K562 (cell line): ENCODE measurements around the gene MICU1. TPM values are rescaled to one million over a fixed set of nuclear protein-coding genes. Genes with fewer than 3 reads are reported as not detected.
A peak's percentile ranks its signal among the peaks of the same experiment; 100 is the strongest.

Source experiments
- ARNT ChIP-seq, 2 experiments: fragments of 450-650 bp; IDR thresholded peaks; 2 replicates each; pipeline ENCODE4 v1.6.1; 2016; ENCODE audit warnings: mild to moderate bottlenecking in 1 of 2
- KDM2B ChIP-seq: fragments of 250-450 bp; sonication (Bioruptor Pico); IDR thresholded peaks from 2 replicates; pipeline ENCODE4 v1.8.0; 2021; ENCODE audit warnings: mild to moderate bottlenecking, moderate library complexity
- NFIC ChIP-seq: fragments of 450-650 bp; IDR thresholded peaks from 2 replicates; pipeline ENCODE4 v1.6.1; 2017; ENCODE audit warnings: mild to moderate bottlenecking, inconsistent platforms
- PHB ChIP-seq: fragments of 250-450 bp; sonication (Bioruptor Pico); IDR thresholded peaks from 2 replicates; pipeline ENCODE4 v1.5.0; 2021
- SMAD4 ChIP-seq: fragments of 250-450 bp; sonication (Bioruptor Pico); conservative IDR thresholded peaks from 2 replicates; pipeline ENCODE4 v1.8.0; 2021; ENCODE audit warnings: inconsistent platforms, mild to moderate bottlenecking, moderate library complexity
- SRSF1 ChIP-seq: fragments of 200-400 bp; formaldehyde crosslinking; IDR thresholded peaks from 2 replicates; pipeline ENCODE4 v1.6.1; 2017; ENCODE audit warnings: mild to moderate bottlenecking, low read depth, low read length, moderate library complexity
- THRB ChIP-seq: fragments of 450-650 bp; formaldehyde crosslinking; conservative IDR thresholded peaks from 2 replicates; pipeline ENCODE4 v1.4.0; 2022; ENCODE audit warnings: mild to moderate bottlenecking, missing genetic modification characterization
- USF2 ChIP-seq: sonication (generic); formaldehyde crosslinking; IDR thresholded peaks from 2 replicates; pipeline ENCODE4 v1.5.0; 2020; ENCODE audit warnings: missing genetic modification reagents
- ZNF212 ChIP-seq: fragments of 450-650 bp; formaldehyde crosslinking; IDR thresholded peaks from 2 replicates; pipeline ENCODE4 v1.4.0; 2020; ENCODE audit warnings: mild to moderate bottlenecking
- polyA plus RNA-seq, 8 experiments: library from polyadenylated mRNA; depleted of rRNA in 4 of 8; stranded (reverse) in 5 of 8; unstranded in 3 of 8; fragments of >200 nt; fragmentation: Nextera tagmentation in 2 of 8; fragmentation: Illumina TruSeq in 1 of 8; extraction: Ambion mirVana in 2 of 8; extraction: Trizol in 1 of 8; gene quantifications; 2 replicates each; pipeline versions ENCODE4 v1.2.1 to v1.2.3, GENCODE V29; 2011 to 2014; ENCODE audit warnings: inconsistent platforms in 1 of 8, missing spikeins in 1 of 8
- total RNA-seq, 7 experiments: library from RNA; depleted of rRNA in 6 of 7; stranded (reverse); fragments of >200 nt in 6 of 7; fragmentation: Illumina TruSeq in 2 of 7; extraction: Trizol in 2 of 7; gene quantifications; 2 replicates each; pipeline versions ENCODE4 v1.2.1 to v1.2.3, GENCODE V29; 2011 to 2021; ENCODE audit warnings: low replicate concordance in 1 of 7
- TF ChIP-seq, protein P1 (sequence below), 2 experiments: IDR thresholded peaks in 1 of 2; conservative IDR thresholded peaks in 1 of 2; 2 replicates each; pipeline ENCODE4 v1.6.1; 2016; ENCODE audit warnings: low read depth in 2 of 2, mild to moderate bottlenecking in 1 of 2, missing compliant biosample characterization in 1 of 2, missing genetic modification characterization in 1 of 2, moderate library complexity in 1 of 2

Gene MICU1
- total and polyA plus RNA-seq, 9 of the 15 experiments (the other 6 are each of a cell fraction or from before 2014, with no cell fraction given) = 29.3 to 76.8 (median 48.4) TPM

- TF ChIP-seq THRB (CRISPR knock-in tag) (no peak), USF2 (CRISPR knock-in tag) (no peak), ZNF212 (no peak), SRSF1 (no peak), SMAD4 (no peak), ARNT (IDR thresholded peaks at IDR 0.05) (no peak), NFIC (peak; percentile 49), KDM2B (CRISPR knock-in tag) (no peak), PHB (CRISPR knock-in tag) (no peak)
- TF ChIP-seq, protein P1, sequence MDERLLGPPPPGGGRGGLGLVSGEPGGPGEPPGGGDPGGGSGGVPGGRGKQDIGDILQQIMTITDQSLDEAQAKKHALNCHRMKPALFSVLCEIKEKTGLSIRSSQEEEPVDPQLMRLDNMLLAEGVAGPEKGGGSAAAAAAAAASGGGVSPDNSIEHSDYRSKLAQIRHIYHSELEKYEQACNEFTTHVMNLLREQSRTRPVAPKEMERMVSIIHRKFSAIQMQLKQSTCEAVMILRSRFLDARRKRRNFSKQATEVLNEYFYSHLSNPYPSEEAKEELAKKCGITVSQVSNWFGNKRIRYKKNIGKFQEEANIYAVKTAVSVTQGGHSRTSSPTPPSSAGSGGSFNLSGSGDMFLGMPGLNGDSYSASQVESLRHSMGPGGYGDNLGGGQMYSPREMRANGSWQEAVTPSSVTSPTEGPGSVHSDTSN (CRISPR knock-in tag; IDR thresholded peaks at IDR 0.05; ENCODE audit: low read depth) = no peak
- TF ChIP-seq, protein P1 (tag; conservative IDR thresholded peaks at IDR 0.05; ENCODE audit: low read depth) = 0 out of 2 replicates have a peak, but pooled peaks have one; percentile 22
Observed at GRCh38 chr10:72612203-72612826, 13.6 kb downstream of the MICU1 start (continued).
